MM.1S (cell line): ENCODE results near the gene GAK.

Experiments used
- DNase-seq: peaks from one replicate; pipeline ENCODE4 v3.0.0-alpha.2; 2015
- H2AFZ ChIP-seq: fragments of 300-600 bp; sonication (generic); 2 replicates; pipeline ENCODE4 v1.6.0; 2016; ENCODE audit warnings: antibody characterized with exemption, low read length
- H3F3A ChIP-seq: fragments of 300-600 bp; sonication (generic); 2 replicates; pipeline ENCODE4 v1.6.1; 2016; ENCODE audit warnings: mild to moderate bottlenecking, antibody characterized with exemption, low read length, moderate library complexity, mixed read lengths; ENCODE audit not compliant: insufficient read depth
- H3K27ac ChIP-seq: fragments of 300-600 bp; sonication (generic); 2 replicates; pipeline ENCODE4 v1.5.1; 2016; ENCODE audit warnings: mild to moderate bottlenecking, low read length
- H3K27me3 ChIP-seq: fragments of 300-600 bp; sonication (generic); replicated peaks from 2 replicates; pipeline ENCODE4 v1.6.0; 2016; ENCODE audit warnings: low read length; ENCODE audit not compliant: insufficient read depth
- H3K36me3 ChIP-seq: fragments of 300-600 bp; sonication (generic); replicated peaks from 2 replicates; pipeline ENCODE4 v1.6.1; 2016; ENCODE audit warnings: mild to moderate bottlenecking, low read length, mixed read lengths; ENCODE audit not compliant: insufficient read depth
- H3K4me1 ChIP-seq: fragments of 300-600 bp; sonication (generic); 2 replicates; pipeline ENCODE4 v1.6.1; 2016; ENCODE audit warnings: low read length, mixed read lengths
- H3K4me2 ChIP-seq: fragments of 300-600 bp; sonication (generic); 2 replicates; pipeline ENCODE4 v1.6.0; 2016; ENCODE audit warnings: low read depth, low read length
- H3K4me3 ChIP-seq: fragments of 300-600 bp; sonication (generic); 2 replicates; pipeline ENCODE4 v1.5.1; 2016; ENCODE audit warnings: low read length, mixed read lengths
- H3K79me2 ChIP-seq: fragments of 300-600 bp; sonication (generic); 2 replicates; pipeline ENCODE4 v1.6.1; 2016; ENCODE audit warnings: mixed run types, low read length, mixed read lengths
- H3K9ac ChIP-seq: fragments of 300-600 bp; sonication (generic); 2 replicates; pipeline ENCODE4 v1.6.1; 2016; ENCODE audit warnings: low read length, mixed read lengths
- H3K9me2 ChIP-seq: fragments of 300-600 bp; sonication (generic); replicated peaks from 2 replicates; pipeline ENCODE4 v1.6.1; 2016; ENCODE audit warnings: mild to moderate bottlenecking, low read length, mixed read lengths; ENCODE audit not compliant: insufficient read depth
- H3K9me3 ChIP-seq: fragments of 300-600 bp; sonication (generic); replicated peaks from 2 replicates; pipeline ENCODE4 v1.6.1; 2016; ENCODE audit warnings: mild to moderate bottlenecking, low read length, mixed read lengths; ENCODE audit not compliant: insufficient read depth
- H4K20me1 ChIP-seq: fragments of 300-600 bp; sonication (generic); 2 replicates; pipeline ENCODE4 v1.6.1; 2016; ENCODE audit warnings: mild to moderate bottlenecking, low read length, moderate library complexity, mixed read lengths; ENCODE audit not compliant: insufficient read depth
- CTCF ChIP-seq: fragments of 300-600 bp; sonication (generic); IDR thresholded peaks from 2 replicates; pipeline ENCODE4 v1.5.1; 2016; ENCODE audit warnings: antibody characterized with exemption, low read length, mixed read lengths
- EZH2 ChIP-seq: fragments of 300-600 bp; sonication (generic); optimal IDR thresholded peaks from 2 replicates; pipeline ENCODE3; 2017; ENCODE audit warnings: low read depth, mild to moderate bottlenecking, antibody characterized with exemption, low read length, mixed read lengths
- EZH2phosphoT487 ChIP-seq: fragments of 300-600 bp; sonication (generic); IDR thresholded peaks from 2 replicates; pipeline ENCODE4 v1.6.1; 2018; ENCODE audit warnings: antibody characterized with exemption, low read length

Gene GAK

GRCh38 chr4:826508-827208, 105.5 kb downstream of the GAK start:
- TF ChIP-seq CTCF: no peak
- TF ChIP-seq EZH2: no peak
- no peak for TF ChIP-seq EZH2phosphoT487
- no peaks in the 10 kb centered on the region for H3K9me2 ChIP-seq
- H4K20me1 ChIP-seq: no peaks in the 10 kb centered on the region
- H3K9me3 ChIP-seq: no peaks in the 10 kb centered on the region
- H3K27ac ChIP-seq: no peak overlapping the region
- no peak overlapping the region for H3K4me2 ChIP-seq
- no peak overlapping the region for H2AFZ ChIP-seq
- H3K27me3 ChIP-seq: no peaks in the 10 kb centered on the region
- no peaks in the 10 kb centered on the region for H3F3A ChIP-seq
- no peaks in the 10 kb centered on the region for H3K79me2 ChIP-seq
- H3K9ac ChIP-seq: no peak overlapping the region
- DNase-seq: no peak
- H3K36me3 ChIP-seq: no peaks in the 10 kb centered on the region
- H3K4me1 ChIP-seq: no peaks in the 10 kb centered on the region
- H3K4me3 ChIP-seq: no peak overlapping the region

GRCh38 chr4:825971-826330, 106.2 kb downstream of the GAK start, which contains the start of gene CPLX1:
Gene CPLX1, minus strand, starts transcription at chr4:826129. Its CDS starts 1,607 bp downstream, at chr4:824522.
- H3K27ac ChIP-seq: no peak within 1 kb of the TSS
- DNase-seq: no peak

GRCh38 chr4:825063-825970, 106.8 kb downstream of the GAK start:
- DNase-seq: no peak
- Histone ChIP-seq H3K9ac (no peak overlapping the region), H3K27me3 (no peaks in the 10 kb centered on the region), H3K4me2 (no peak overlapping the region), H3F3A (no peaks in the 10 kb centered on the region), H3K4me1 (no peaks in the 10 kb centered on the region), H3K4me3 (no peak overlapping the region), H3K9me2 (no peaks in the 10 kb centered on the region), H4K20me1 (no peaks in the 10 kb centered on the region), H3K9me3 (no peaks in the 10 kb centered on the region), H3K27ac (no peak overlapping the region), H3K79me2 (no peaks in the 10 kb centered on the region), H3K36me3 (no peaks in the 10 kb centered on the region), H2AFZ (no peak overlapping the region)
- TF ChIP-seq EZH2 (no peak), CTCF (no peak), EZH2phosphoT487 (no peak)

More at GRCh38 chr4:825971-826330, 106.2 kb downstream of the GAK start, which contains the start of gene CPLX1:
- Histone ChIP-seq H3K9me3 (no peaks in the 10 kb centered on the region), H3K4me3 (no peak within 1 kb of the TSS), H3K36me3 (no peaks in the 10 kb centered on the region), H3F3A (no peaks in the 10 kb centered on the region), H3K4me1 (no peaks in the 10 kb centered on the region), H3K27me3 (no peaks in the 10 kb centered on the region), H3K9ac (no peak within 1 kb of the TSS), H2AFZ (no peak within 1 kb of the TSS), H3K9me2 (no peaks in the 10 kb centered on the region), H3K79me2 (no peaks in the 10 kb centered on the region), H3K4me2 (no peak within 1 kb of the TSS), H4K20me1 (no peaks in the 10 kb centered on the region)
- TF ChIP-seq CTCF (no peak), EZH2 (no peak), EZH2phosphoT487 (no peak)
